Astrocyte (in vitro differentiated cells and primary cell): ENCODE results near the gene SH2D6. TPM values are rescaled to one million over a fixed set of nuclear protein-coding genes. Genes with fewer than 3 reads are reported as not detected.
"Not testable (repeated sequence)": the region's sequence is repeated elsewhere in the genome, so short reads cannot be mapped to it uniquely, and the experiment has no call there.

ENCODE experiments used
- DNase-seq: peaks from one replicate; pipeline ENCODE4 v3.0.0-alpha.2; 2010; ENCODE audit warnings: low read depth
- FAIRE-seq: peaks from 2 replicates; lab custom pipeline; 2011; peaks lifted over from hg19 to GRCh38; lab: Jason Lieb, UNC
- H2AFZ ChIP-seq: 2 replicates; pipeline ENCODE4 v1.6.0; 2012; ENCODE audit warnings: low read depth, low read length, inconsistent platforms
- H3K27ac ChIP-seq: 2 replicates; pipeline ENCODE4 v1.5.1; 2011; ENCODE audit warnings: low read depth, low read length, inconsistent platforms
- H3K27me3 ChIP-seq: 2 replicates; pipeline ENCODE4 v1.6.0; 2011; ENCODE audit warnings: low read length, inconsistent platforms; ENCODE audit not compliant: insufficient read depth
- H3K36me3 ChIP-seq: 2 replicates; pipeline ENCODE4 v1.5.1; 2011; ENCODE audit warnings: low read length, inconsistent platforms; ENCODE audit not compliant: insufficient read depth
- H3K4me1 ChIP-seq: 2 replicates; pipeline ENCODE4 v1.5.1; 2011; ENCODE audit warnings: low read length, inconsistent platforms; ENCODE audit not compliant: insufficient read depth
- H3K4me2 ChIP-seq: 2 replicates; pipeline ENCODE4 v1.6.0; 2012; ENCODE audit warnings: low read length, inconsistent platforms
- H3K4me3 ChIP-seq: 2 replicates; pipeline ENCODE4 v1.5.1; 2011; ENCODE audit warnings: low read depth, mild to moderate bottlenecking, low read length, inconsistent platforms; ENCODE audit not compliant: insufficient read depth
- H3K79me2 ChIP-seq: 2 replicates; pipeline ENCODE4 v1.6.0; 2012; ENCODE audit warnings: mild to moderate bottlenecking, low read length, inconsistent platforms; ENCODE audit not compliant: insufficient read depth
- H3K9ac ChIP-seq: 2 replicates; pipeline ENCODE4 v1.6.0; 2012; ENCODE audit warnings: mild to moderate bottlenecking, low read length, inconsistent platforms
- H3K9me3 ChIP-seq: 2 replicates; pipeline ENCODE4 v1.5.1; 2012; ENCODE audit warnings: low read depth, mild to moderate bottlenecking, low read length, inconsistent platforms; ENCODE audit not compliant: insufficient read depth
- H4K20me1 ChIP-seq: 2 replicates; pipeline ENCODE4 v1.6.0; 2012; ENCODE audit warnings: low read length, inconsistent platforms; ENCODE audit not compliant: insufficient read depth
- H3K27ac Mint-ChIP-seq: one replicate; pipeline ENCODE4 v1.8.0; 2021; ENCODE audit warnings: mild to moderate bottlenecking, mixed read lengths; ENCODE audit not compliant: unreplicated experiment
- H3K27me3 Mint-ChIP-seq: one replicate; pipeline ENCODE4 v1.8.0; 2021; ENCODE audit warnings: low read depth, mixed read lengths; ENCODE audit not compliant: unreplicated experiment
- H3K36me3 Mint-ChIP-seq: one replicate; pipeline ENCODE4 v1.8.0; 2021; ENCODE audit warnings: low read depth, mixed read lengths; ENCODE audit not compliant: unreplicated experiment
- H3K4me1 Mint-ChIP-seq: one replicate; pipeline ENCODE4 v1.8.0; 2021; ENCODE audit warnings: low read depth, mixed read lengths; ENCODE audit not compliant: unreplicated experiment
- H3K4me3 Mint-ChIP-seq: one replicate; pipeline ENCODE4 v1.8.0; 2021; ENCODE audit warnings: mild to moderate bottlenecking, moderate library complexity, mixed read lengths; ENCODE audit not compliant: unreplicated experiment
- H3K9me3 Mint-ChIP-seq: one replicate; pipeline ENCODE4 v1.8.0; 2021; ENCODE audit warnings: mild to moderate bottlenecking, mixed read lengths; ENCODE audit not compliant: unreplicated experiment
- CTCF ChIP-seq: IDR thresholded peaks from 2 replicates; pipeline ENCODE4 v1.5.1; 2011; ENCODE audit warnings: low read depth, mild to moderate bottlenecking, inconsistent platforms, low read length, moderate library complexity; ENCODE audit not compliant: insufficient read depth
- EZH2 ChIP-seq: IDR thresholded peaks from 2 replicates; pipeline ENCODE4 v1.6.1; 2012; ENCODE audit warnings: mild to moderate bottlenecking, low read length, inconsistent platforms; ENCODE audit not compliant: insufficient read depth
- total RNA-seq: library from RNA; stranded (reverse); gene quantifications from 2 replicates; pipeline ENCODE4 v1.2.1, GENCODE V29; 2021

SH2D6 gene
- total RNA-seq, 1 donor from 2014 or later: 0.64 TPM

GRCh38 chr2:85438201-85439024, 19.9 kb downstream of the SH2D6 start:
- peak overlapping the region; percentile 14 for H3K4me3 Mint-ChIP-seq
- FAIRE-seq: no peak
- peak overlapping the region; percentile 66 for H3K27ac ChIP-seq

GRCh38 chr2:85439025-85439472, 20.5 kb downstream of the SH2D6 start:
- Mint-ChIP-seq H3K27me3 (peaks cover 14% of the 10 kb centered on the region), H3K4me3 (no peak overlapping the region), H3K4me1 (peaks cover 5% of the 10 kb centered on the region), H3K9me3 (no peaks in the 10 kb centered on the region), H3K36me3 (peaks cover 2% of the 10 kb centered on the region), H3K27ac (no peak overlapping the region)
- FAIRE-seq (no peak), DNase-seq (no peak)
- no peak overlapping the region for H2AFZ ChIP-seq
- no peak for TF ChIP-seq EZH2
- no peak for TF ChIP-seq CTCF
- H3K4me2 ChIP-seq: no peak overlapping the region
- H3K36me3 ChIP-seq: no peaks in the 10 kb centered on the region
- no peak overlapping the region for H3K27ac ChIP-seq
- H3K4me1 ChIP-seq: peaks cover 19% of the 10 kb centered on the region
- H3K27me3 ChIP-seq: no peaks in the 10 kb centered on the region
- no peaks in the 10 kb centered on the region for H4K20me1 ChIP-seq
- H3K9me3 ChIP-seq: no peaks in the 10 kb centered on the region
- H3K79me2 ChIP-seq: no peaks in the 10 kb centered on the region
- H3K4me3 ChIP-seq: no peak overlapping the region
- peak overlapping the region; percentile 86 for H3K9ac ChIP-seq

More at GRCh38 chr2:85438201-85439024, 19.9 kb downstream of the SH2D6 start:
- H3K9ac ChIP-seq: peak overlapping the region; percentile 86
- peak overlapping the region; percentile 48 for H3K4me3 ChIP-seq
- Mint-ChIP-seq H3K4me1 (peaks cover 5% of the 10 kb centered on the region), H3K27ac (peak overlapping the region; percentile 75), H3K36me3 (peaks cover 2% of the 10 kb centered on the region), H3K9me3 (no peaks in the 10 kb centered on the region), H3K27me3 (peaks cover 14% of the 10 kb centered on the region)
- no peaks in the 10 kb centered on the region for H3K36me3 ChIP-seq
- no peaks in the 10 kb centered on the region for H3K27me3 ChIP-seq
- no peaks in the 10 kb centered on the region for H3K79me2 ChIP-seq
- H3K9me3 ChIP-seq: no peaks in the 10 kb centered on the region
- H2AFZ ChIP-seq: peak overlapping the region; percentile 79
- H4K20me1 ChIP-seq: no peaks in the 10 kb centered on the region
- TF ChIP-seq EZH2: no peak
- no peak for TF ChIP-seq CTCF
- H3K4me2 ChIP-seq: peak overlapping the region; percentile 94
- no peak for DNase-seq
- peaks cover 25% of the 10 kb centered on the region for H3K4me1 ChIP-seq

- H3K36me3 ChIP-seq, H3K4me1 Mint-ChIP-seq, H3K27ac Mint-ChIP-seq, DNase-seq, H3K9me3 ChIP-seq, H3K79me2 ChIP-seq, H3K27me3 ChIP-seq, H4K20me1 ChIP-seq, H3K4me3 Mint-ChIP-seq, H2AFZ ChIP-seq, H3K4me3 ChIP-seq, H3K9ac ChIP-seq, H3K27ac ChIP-seq, H3K4me2 ChIP-seq, FAIRE-seq, H3K9me3 Mint-ChIP-seq, H3K36me3 Mint-ChIP-seq: not testable (repeated sequence)
- peaks cover 14% of the 10 kb centered on the region for H3K27me3 Mint-ChIP-seq
- peaks cover 17% of the 10 kb centered on the region for H3K4me1 ChIP-seq
Observed at GRCh38 chr2:85439569-85439968, 21.1 kb downstream of the SH2D6 start.
